Hindlimb muscle (tissue), 1 donor: Measurements from ENCODE around the gene DOCK4. TPM values are rescaled to one million over a fixed set of nuclear protein-coding genes. Genes with fewer than 3 reads are reported as not detected.

Experiments
- DNase-seq: peaks from one replicate; pipeline ENCODE4 v3.0.0-alpha.2; 2013
- polyA plus RNA-seq: library from polyadenylated mRNA; unstranded; fragments of 120-200 nt; gene quantifications from one replicate; pipeline ENCODE4 v1.2.1, GENCODE V29; 2013; ENCODE audit not compliant: insufficient read length

The DOCK4 gene
- polyA plus RNA-seq, 1 donor = 10.6 TPM

- DNase-seq = no peak
These were observed 158.8 kb downstream of the DOCK4 start for GRCh38 chr7:112047421-112047820.

- no peak for DNase-seq
These were observed 161.0 kb downstream of the DOCK4 start for GRCh38 chr7:112045222-112045621.

- no peak for DNase-seq
These were observed 163.6 kb downstream of the DOCK4 start for GRCh38 chr7:112042631-112043030.

GRCh38 chr7:112038353-112038752 is 167.8 kb downstream of the DOCK4 start:
- no peak for DNase-seq

GRCh38 chr7:112036071-112036470 is 170.1 kb downstream of the DOCK4 start:
- no peak for DNase-seq

- DNase-seq = no peak
These were observed 174.5 kb downstream of the DOCK4 start for GRCh38 chr7:112031689-112032088.

GRCh38 chr7:112025556-112025955 is 180.6 kb downstream of the DOCK4 start:
- no peak for DNase-seq

- DNase-seq = no peak
These were observed 182.4 kb downstream of the DOCK4 start for GRCh38 chr7:112023786-112024185.

- no peak for DNase-seq
These were observed 182.9 kb downstream of the DOCK4 start for GRCh38 chr7:112023282-112023681.

GRCh38 chr7:112022128-112022527 is 184.1 kb downstream of the DOCK4 start:
- no peak for DNase-seq

- peak; percentile 22 for DNase-seq
These were observed 184.7 kb downstream of the DOCK4 start for GRCh38 chr7:112021379-112022044.

- no peak for DNase-seq
These were observed 185.4 kb downstream of the DOCK4 start for GRCh38 chr7:112020800-112021199.

GRCh38 chr7:112019932-112020331 is 186.3 kb downstream of the DOCK4 start:
- DNase-seq = no peak

GRCh38 chr7:112018305-112019030 is 187.7 kb downstream of the DOCK4 start:
- DNase-seq = no peak

- no peak for DNase-seq
These were observed 191.1 kb downstream of the DOCK4 start for GRCh38 chr7:112015146-112015545.

- no peak for DNase-seq
These were observed 191.9 kb downstream of the DOCK4 start for GRCh38 chr7:112014347-112014746.

GRCh38 chr7:112013274-112013673 is 192.9 kb downstream of the DOCK4 start:
- DNase-seq = no peak

GRCh38 chr7:112012242-112012641 is 194.0 kb downstream of the DOCK4 start:
- DNase-seq = no peak

GRCh38 chr7:112010994-112011393 is 195.2 kb downstream of the DOCK4 start:
- DNase-seq = no peak

- DNase-seq = no peak
These were observed 196.1 kb downstream of the DOCK4 start for GRCh38 chr7:112010109-112010508.

- no peak for DNase-seq
These were observed 197.1 kb downstream of the DOCK4 start for GRCh38 chr7:112009081-112009480.

GRCh38 chr7:112007185-112007584 is 199.0 kb downstream of the DOCK4 start:
- DNase-seq = no peak

- no peak for DNase-seq
These were observed 200.1 kb downstream of the DOCK4 start for GRCh38 chr7:112006071-112006470.

GRCh38 chr7:112005205-112005775 is 200.9 kb downstream of the DOCK4 start:
- no peak for DNase-seq
